DOHH2 (cell line): ENCODE measurements around the gene TTI1.

Experiments
- H3F3A ChIP-seq: fragments of 200-600 bp; sonication (generic), shearing (Covaris generic); 2 replicates; pipeline ENCODE4 v1.6.0; 2016; ENCODE audit warnings: antibody characterized with exemption, mild to moderate bottlenecking; ENCODE audit not compliant: control insufficient read depth, insufficient read depth
- H3K27ac ChIP-seq: fragments of 200-600 bp; sonication (generic); 2 replicates; pipeline ENCODE4 v1.5.1; 2014; ENCODE audit warnings: low read depth, mild to moderate bottlenecking, low read length, moderate library complexity
- H3K27me3 ChIP-seq: fragments of 200-600 bp; sonication (generic); 2 replicates; pipeline ENCODE4 v1.6.1; 2014; ENCODE audit warnings: mild to moderate bottlenecking, low read length, mixed read lengths; ENCODE audit not compliant: control insufficient read depth
- H3K36me3 ChIP-seq: fragments of 200-600 bp; sonication (generic); 2 replicates; pipeline ENCODE4 v1.6.1; 2014; ENCODE audit warnings: mild to moderate bottlenecking, low read length, moderate library complexity, mixed read lengths; ENCODE audit not compliant: control insufficient read depth
- H3K4me1 ChIP-seq: fragments of 200-600 bp; sonication (generic); 2 replicates; pipeline ENCODE4 v1.6.1; 2014; ENCODE audit warnings: mild to moderate bottlenecking, low read length, mixed read lengths; ENCODE audit not compliant: control insufficient read depth
- H3K4me2 ChIP-seq: fragments of 200-600 bp; sonication (generic); 2 replicates; pipeline ENCODE4 v1.6.0; 2014; ENCODE audit warnings: mild to moderate bottlenecking, low read length, moderate library complexity
- H3K4me3 ChIP-seq: fragments of 200-600 bp; sonication (generic); 2 replicates; pipeline ENCODE4 v1.5.1; 2014; ENCODE audit warnings: mild to moderate bottlenecking, low read length, mixed read lengths
- H3K79me2 ChIP-seq: fragments of 200-600 bp; sonication (generic); 2 replicates; pipeline ENCODE4 v1.6.1; 2014; ENCODE audit warnings: mild to moderate bottlenecking, low read length, mixed read lengths; ENCODE audit not compliant: control insufficient read depth
- H3K9me2 ChIP-seq: fragments of 200-600 bp; sonication (generic); replicated peaks from 2 replicates; pipeline ENCODE4 v1.6.1; 2014; ENCODE audit warnings: mild to moderate bottlenecking, low read length, mixed read lengths; ENCODE audit not compliant: control insufficient read depth
- H3K9me3 ChIP-seq: fragments of 200-600 bp; sonication (generic); 2 replicates; pipeline ENCODE4 v1.6.1; 2014; ENCODE audit warnings: antibody characterized with exemption, low read length, mixed read lengths; ENCODE audit not compliant: control insufficient read depth, insufficient read depth
- H4K20me1 ChIP-seq: fragments of 200-600 bp; sonication (generic); 2 replicates; pipeline ENCODE4 v1.6.0; 2014; ENCODE audit warnings: low read depth, mild to moderate bottlenecking, antibody characterized with exemption, low read length, moderate library complexity; ENCODE audit not compliant: control insufficient read depth, insufficient read depth
- CTCF ChIP-seq: fragments of 200-600 bp; sonication (generic); IDR thresholded peaks from one replicate; pipeline ENCODE4 v1.5.1; 2014; ENCODE audit warnings: antibody characterized with exemption, mild to moderate bottlenecking, low read depth, low read length; ENCODE audit not compliant: poor library complexity, severe bottlenecking
- EZH2phosphoT487 ChIP-seq: fragments of 200-600 bp; sonication (generic); IDR thresholded peaks from 2 replicates; pipeline ENCODE4 v1.6.1; 2017; ENCODE audit warnings: borderline replicate concordance, mild to moderate bottlenecking, antibody characterized with exemption, low read length, moderate library complexity, mixed read lengths

The TTI1 gene

DNA sequence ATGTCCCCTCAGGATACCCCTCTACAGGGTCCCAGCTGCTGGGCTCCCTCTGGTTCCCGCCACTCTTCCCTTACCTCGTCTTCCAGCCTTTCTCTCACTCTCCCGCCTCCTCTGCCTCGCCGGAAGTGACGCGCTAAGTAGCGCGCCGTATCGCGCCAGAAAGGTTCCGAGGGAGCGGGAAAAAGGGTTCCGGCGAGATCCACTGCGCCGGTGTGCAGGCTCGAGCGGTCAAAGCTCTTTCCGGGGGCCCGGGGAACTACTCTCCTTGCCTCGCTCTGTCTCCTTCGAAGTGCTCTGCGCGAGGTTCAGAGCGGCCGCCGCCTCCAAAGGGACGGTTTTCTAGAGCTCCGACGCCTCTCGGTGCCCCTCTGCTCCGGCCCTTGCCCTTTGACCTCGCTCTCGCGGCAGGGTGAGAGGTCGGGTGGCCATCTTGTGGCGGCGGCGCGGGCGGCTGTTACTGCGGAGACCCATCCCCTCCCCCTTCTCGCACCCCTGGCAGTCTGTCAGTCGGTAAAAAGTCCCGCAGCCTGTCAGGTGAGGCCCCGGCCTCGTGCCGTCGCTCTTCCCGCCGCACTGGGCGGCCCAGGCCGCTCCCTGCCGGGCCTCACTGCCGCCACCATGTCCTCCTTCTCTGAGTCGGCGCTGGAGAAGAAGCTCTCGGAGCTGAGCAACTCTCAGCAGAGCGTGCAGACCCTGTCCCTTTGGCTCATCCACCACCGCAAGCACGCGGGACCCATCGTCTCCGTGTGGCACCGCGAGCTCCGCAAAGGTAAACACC, at the start of gene TTI1, which contains the start of gene RPRD1B:
TTI1 (minus strand) TSS at position 127 of the 778 bp plus-strand sequence. CDS start 19,640 bp downstream, outside the sequence.
RPRD1B (plus strand) TSS at position 417 of the 778 bp plus-strand sequence; CDS start at position 619, 202 bp downstream.
- peak within 1 kb of the TSS; percentile 88 for H3K4me3 ChIP-seq
- H3K9me3 ChIP-seq, result no peaks in the 10 kb centered on the region
- peaks cover 62% of the 10 kb centered on the region for H3K4me1 ChIP-seq
- no peaks in the 10 kb centered on the region for H4K20me1 ChIP-seq
- H3K27ac ChIP-seq, result peak within 1 kb of the TSS; percentile 58
- peaks cover 99% of the 10 kb centered on the region for H3K79me2 ChIP-seq
- H3K27me3 ChIP-seq, result no peaks in the 10 kb centered on the region
- H3F3A ChIP-seq, result no peaks in the 10 kb centered on the region
- H3K36me3 ChIP-seq, result peaks cover 66% of the 10 kb centered on the region
- H3K9me2 ChIP-seq, result no peaks in the 10 kb centered on the region
- no peak for TF ChIP-seq EZH2phosphoT487
- no peak for TF ChIP-seq CTCF
- peak within 1 kb of the TSS; percentile 89 for H3K4me2 ChIP-seq

DNA sequence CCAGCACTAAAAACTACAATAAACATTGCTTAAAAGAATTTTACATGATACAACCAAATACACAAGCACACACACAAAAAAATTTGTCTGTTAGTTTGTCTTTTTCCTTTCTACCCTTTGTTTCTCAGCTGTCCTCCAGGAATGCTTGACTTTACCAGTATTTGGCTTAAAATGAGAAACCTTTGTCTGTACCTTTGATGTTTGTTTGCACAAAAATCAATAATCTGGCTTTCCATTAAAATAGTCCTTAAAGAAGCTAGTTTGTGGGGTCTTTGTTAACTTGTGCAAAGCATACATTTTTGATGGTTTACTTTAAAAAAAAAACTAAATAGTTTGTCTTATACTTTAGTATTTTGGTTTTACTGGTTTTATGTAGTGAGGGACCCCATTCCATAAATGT, 49.6 kb upstream of the TTI1 start:
- H3K4me2 ChIP-seq, result no peak overlapping the region
- H3K9me3 ChIP-seq, result no peaks in the 10 kb centered on the region
- no peak overlapping the region for H3K4me3 ChIP-seq
- H3K36me3 ChIP-seq, result peaks cover 73% of the 10 kb centered on the region
- H3K27ac ChIP-seq, result no peak overlapping the region
- no peaks in the 10 kb centered on the region for H4K20me1 ChIP-seq
- H3K79me2 ChIP-seq, result peaks cover 39% of the 10 kb centered on the region
- H3K4me1 ChIP-seq, result no peaks in the 10 kb centered on the region
- H3K27me3 ChIP-seq, result no peaks in the 10 kb centered on the region
- no peak for TF ChIP-seq CTCF
- no peak for TF ChIP-seq EZH2phosphoT487
- H3F3A ChIP-seq, result no peaks in the 10 kb centered on the region
- H3K9me2 ChIP-seq, result no peaks in the 10 kb centered on the region

DNA sequence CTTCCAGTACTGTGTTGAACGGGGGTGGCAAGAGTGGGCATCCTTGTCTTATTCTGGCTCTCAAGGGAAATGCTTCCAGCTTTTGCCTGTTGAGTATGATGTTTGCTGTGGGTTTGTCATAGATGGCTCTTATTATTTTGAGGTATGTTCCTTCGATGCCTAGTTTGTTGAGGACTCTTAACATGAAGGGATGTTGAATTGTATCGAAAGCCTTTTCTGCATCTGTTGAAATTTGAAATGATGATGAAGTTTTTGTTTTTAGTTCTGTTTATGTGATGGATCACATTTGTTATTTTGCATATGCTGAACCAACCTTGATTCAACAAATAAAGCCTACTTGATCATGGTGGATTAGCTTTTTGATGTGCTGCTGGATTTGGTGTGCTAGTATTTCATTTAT, 48.3 kb upstream of the TTI1 start:
- H3K4me2 ChIP-seq, result no peak overlapping the region
- H3F3A ChIP-seq, result no peaks in the 10 kb centered on the region
- no peak overlapping the region for H3K4me3 ChIP-seq
- H3K4me1 ChIP-seq, result no peaks in the 10 kb centered on the region
- H3K27ac ChIP-seq, result no peak overlapping the region
- TF ChIP-seq EZH2phosphoT487, result no peak
- TF ChIP-seq CTCF, result no peak
- H3K27me3 ChIP-seq, result no peaks in the 10 kb centered on the region
- no peaks in the 10 kb centered on the region for H4K20me1 ChIP-seq
- H3K36me3 ChIP-seq, result peaks cover 73% of the 10 kb centered on the region
- no peaks in the 10 kb centered on the region for H3K9me2 ChIP-seq
- peaks cover 44% of the 10 kb centered on the region for H3K79me2 ChIP-seq
- H3K9me3 ChIP-seq, result no peaks in the 10 kb centered on the region
